Heart right ventricle (tissue), 16 donors: ENCODE data around the gene TBC1D24. TPM values are rescaled to one million over a fixed set of nuclear protein-coding genes. Genes with fewer than 3 reads are reported as not detected.

Experiments used
- ATAC-seq, 8 donors: fragments of 200-7000 bp; cut with Tn5 transposase; one replicate each; pipeline ENCODE4 v1.9.1; 2020; ENCODE audit warnings: mild to moderate bottlenecking in 8 of 8, moderate library complexity in 8 of 8, moderate number of reproducible peaks in 1 of 8
- DNase-seq, 2 donors: peaks; one replicate each; pipeline ENCODE4 v3.0.0-alpha.2; 2020
- H3K27ac ChIP-seq, 10 donors: fragments of 200-600 bp; sonication (generic) in 2 of 10; one replicate each; pipeline versions ENCODE4 v1.5.0 to v1.8.0; 2020 to 2022; ENCODE audit warnings: mild to moderate bottlenecking in 3 of 10
- H3K27me3 ChIP-seq, 7 donors: fragments of 200-600 bp; one replicate each; pipeline ENCODE4 v1.8.0; 2021 to 2022; ENCODE audit warnings: mild to moderate bottlenecking in 2 of 7
- H3K36me3 ChIP-seq, 9 donors: fragments of 200-600 bp; sonication (generic) in 1 of 9; one replicate each; pipeline versions ENCODE4 v1.5.0 to v1.8.0; 2020 to 2022; ENCODE audit warnings: mild to moderate bottlenecking in 2 of 9
- H3K4me1 ChIP-seq, 9 donors: fragments of 200-600 bp; sonication (generic) in 1 of 9; one replicate each; pipeline versions ENCODE4 v1.5.0 to v1.8.0; 2020 to 2022; ENCODE audit warnings: mild to moderate bottlenecking in 4 of 9
- H3K4me3 ChIP-seq, 10 donors: fragments of 200-600 bp; sonication (generic) in 2 of 10; one replicate each; pipeline versions ENCODE4 v1.5.0 to v1.8.0; 2020 to 2022; ENCODE audit warnings: mild to moderate bottlenecking in 7 of 10, moderate library complexity in 2 of 10
- H3K9me3 ChIP-seq, 11 donors: fragments of 200-600 bp in 10 of 11; sonication (generic) in 2 of 11; one replicate each; pipeline versions ENCODE4 v1.5.0 to v1.8.0; 2013 to 2022; ENCODE audit warnings: mild to moderate bottlenecking in 2 of 11, control low read depth in 1 of 11, moderate library complexity in 1 of 11
- CTCF ChIP-seq, 9 donors: fragments of 200-600 bp; sonication (generic) in 2 of 9; IDR thresholded peaks; one replicate each; pipeline versions ENCODE4 v1.5.0 to v1.8.0; 2021 to 2022; ENCODE audit warnings: antibody characterized with exemption in 9 of 9, mild to moderate bottlenecking in 5 of 9, moderate library complexity in 1 of 9
- WGBS, 2 donors: extraction: QIAGEN DNeasy Blood & Tissue Kit; methylation state at CpG; one replicate each; pipeline ENCODE4 v1.1.7; 2013; ENCODE audit warnings: inconsistent platforms in 1 of 2; 5-methylcytosine and 5-hydroxymethylcytosine counted together
- intact Hi-C, 10 donors: fragments of 100-400 bp; cut with DNase I; formaldehyde crosslinking; loops; one replicate each; pipeline versions ENCODE4 v1.11.1 to v1.14.2; 2022
- polyA plus RNA-seq, 2 donors: library from polyadenylated mRNA; stranded (reverse); fragments of 200-250 nt; gene quantifications; one replicate each; pipeline ENCODE4 v1.2.3, GENCODE V29; 2013
- total RNA-seq, 10 donors: library from RNA; stranded (reverse); fragmentation: NEBNext Ultra II Directional in 3 of 10; extraction: Animal tissue kit (Norgen Biotek cat#: 25700) in 3 of 10; gene quantifications; one replicate each; pipeline versions ENCODE4 v1.2.1 to v1.2.4, GENCODE V29; 2021 to 2023
- donor health status: Arrhythmogenic right ventricular cardiomyopathy.
- donor health status: ischemic (EF 13 %, LVEDD 7.1; RV severe dilation, severe dysfunction).
- donor health status: healthy with polysubstance abuse.
- donor health status: DM: no; HTN: yes; CAD: no.
- donor health status: DM: no; HTN: no; CAD: no.
- donor health status: ischemic (EF 25% LVEDD 6.9; RV normal size, moderate dysfunction).
- donor health status: ischemic (EF 25% LVEDD 5.7; RV mildly dilated, moderate dysfunction).
- donor health status: healthy.
- donor health status: DM: yes; HTN: yes; CAD: no.
- donor health status: Ischemic cardiomyopathy.
- donor health status: ischemic (EF 35%, LVEDD 5.7; RV mildly dilated, moderate dysfunction).
- donor health status: nonischemic (EF 11% LVEDD 7.7; RV severe dilation, severe dysfunction).
- donor health status: DM: yes; HTN: yes; CAD: no.
- donor health status: PGD.
- donor health status: ischemic (EF 29% LVEDD 5.4; RV normal size, mild dysfunction).
- donor health status: nonischemic (EF 23%, LVEDD 6.1; RV moderate dilation, normal function).

Gene TBC1D24
- total and polyA plus RNA-seq, 12 donors: 3.4 to 14.9 (median 9.0) TPM

- no peak for TF ChIP-seq CTCF (IDR thresholded peaks at IDR 0.05)
- Histone ChIP-seq H3K9me3 (no peaks in the 10 kb centered on the region), H3K27ac (no peak overlapping the region), H3K4me1 (no peaks in the 10 kb centered on the region), H3K4me3 (no peak overlapping the region), H3K36me3 (peaks cover 0 to 74% (median 3%) of the 10 kb centered on the region in 9 donors), H3K27me3 (no peaks in the 10 kb centered on the region)
- no peak for DNase-seq
- WGBS, 2 donors: 78 to 86% methylated on average over 8 to 9 of the region's 9 CpGs
- intact Hi-C loops: no loop called here
- no peak for ATAC-seq
Observed at GRCh38 chr16:2443555-2443954, 31.4 kb upstream of the TBC1D24 start.

GRCh38 chr16:2447920-2448583, 26.9 kb upstream of the TBC1D24 start:
- no peak for TF ChIP-seq CTCF (IDR thresholded peaks at IDR 0.05)
- ATAC-seq (peak in 1 of 8 donors; percentile 39), DNase-seq (no peak)
- no peak overlapping the region for H3K4me3 ChIP-seq
- WGBS, 2 donors: 90 to 91% methylated on average over 11 of the region's 11 CpGs
- no peaks in the 10 kb centered on the region for H3K27me3 ChIP-seq
- intact Hi-C loops: no loop called here
- H3K4me1 ChIP-seq: no peaks in the 10 kb centered on the region
- no peaks in the 10 kb centered on the region for H3K9me3 ChIP-seq
- H3K27ac ChIP-seq: no peak overlapping the region
- H3K36me3 ChIP-seq: peaks cover 0 to 94% (median 3%) of the 10 kb centered on the region in 9 donors

- ATAC-seq: no peak
- intact Hi-C loops: no loop called here
- H3K36me3 ChIP-seq: peaks cover 0 to 94% (median 0%) of the 10 kb centered on the region in 9 donors
- H3K9me3 ChIP-seq: no peaks in the 10 kb centered on the region
- H3K4me3 ChIP-seq: no peak overlapping the region
- H3K4me1 ChIP-seq: no peaks in the 10 kb centered on the region
- no peak for DNase-seq
- H3K27me3 ChIP-seq: no peaks in the 10 kb centered on the region
- WGBS, 2 donors: 97 to 98% methylated on average over 25 of the region's 25 CpGs
- no peak overlapping the region for H3K27ac ChIP-seq
- TF ChIP-seq CTCF (IDR thresholded peaks at IDR 0.05): no peak
Observed at GRCh38 chr16:2449118-2449517, 25.8 kb upstream of the TBC1D24 start.

- TF ChIP-seq CTCF (IDR thresholded peaks at IDR 0.05): no peak
- Histone ChIP-seq H3K4me1 (no peaks in the 10 kb centered on the region), H3K27me3 (no peaks in the 10 kb centered on the region), H3K36me3 (peaks cover 0 to 94% (median 0%) of the 10 kb centered on the region in 9 donors), H3K4me3 (no peak overlapping the region), H3K9me3 (no peaks in the 10 kb centered on the region), H3K27ac (no peak overlapping the region)
- DNase-seq (no peak), ATAC-seq (no peak)
- intact Hi-C loops: no loop called here
- WGBS, 2 donors: 91 to 93% methylated on average over 8 of the region's 8 CpGs
Observed at GRCh38 chr16:2450535-2450934, 24.4 kb upstream of the TBC1D24 start.
